Measurements from ENCODE around the gene DCUN1D3. TPM values are rescaled to one million over a fixed set of nuclear protein-coding genes. Genes with fewer than 3 reads are reported as not detected.

The DCUN1D3 gene
- total RNA-seq, 1 donor from 2014 or later, result 14.5 TPM

DNA sequence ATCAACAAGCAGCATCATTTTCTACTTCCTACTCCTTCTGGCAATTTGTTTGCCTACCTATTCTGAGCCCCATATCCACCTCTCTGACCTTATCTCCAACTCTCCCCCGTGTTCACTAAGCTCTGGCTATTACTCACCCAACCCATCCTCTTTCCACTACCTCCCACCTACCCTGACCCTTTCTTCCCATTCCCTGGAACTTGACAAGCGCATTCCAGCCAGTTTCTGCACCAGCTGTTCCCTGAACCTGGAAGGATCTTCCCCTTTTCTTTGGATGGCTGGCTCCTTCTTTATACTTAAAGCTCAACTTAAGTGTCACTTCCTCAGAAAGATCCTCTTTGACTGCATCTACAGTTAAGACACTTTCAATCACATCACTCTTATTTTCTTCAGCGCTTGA lies 2.2 kb downstream of the DCUN1D3 start:
- H3K4me1 Mint-ChIP-seq (ENCODE audit: low read depth), result peaks cover 55% of the 10 kb centered on the region
- H3K27ac Mint-ChIP-seq, result peak overlapping the region; percentile 57

DNA sequence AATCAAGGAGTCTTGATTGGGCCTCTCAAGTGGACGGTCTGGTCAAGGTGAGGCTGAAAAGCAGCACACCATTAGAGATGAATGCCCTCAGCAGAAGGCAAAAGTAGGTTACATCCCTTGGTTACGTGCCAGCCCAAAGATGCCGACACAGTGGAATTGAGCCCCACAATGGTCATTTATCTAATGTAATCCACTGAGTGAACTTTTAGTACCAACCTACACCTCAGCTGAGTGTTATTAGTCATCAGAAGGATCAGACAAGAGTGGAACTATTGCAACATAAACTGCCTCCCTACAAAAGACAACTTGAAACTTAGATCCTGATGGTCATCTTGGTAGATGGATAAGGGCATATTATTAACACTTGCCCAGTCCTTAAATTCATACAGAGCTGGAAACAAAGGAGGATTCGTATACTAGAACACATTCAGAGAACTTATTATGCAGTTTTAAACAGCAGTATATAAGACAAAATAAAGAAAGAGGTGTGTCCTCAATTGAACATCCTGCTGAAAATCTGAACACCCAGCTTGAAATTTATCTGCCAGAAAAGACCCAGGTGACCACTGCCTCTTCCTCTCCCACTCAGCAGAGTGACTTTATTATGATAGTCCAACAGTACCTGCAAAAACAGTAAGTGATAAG lies 2.8 kb downstream of the DCUN1D3 start:
- Mint-ChIP-seq H3K4me3 (peak overlapping the region; percentile 90), H3K4me1 (ENCODE audit: low read depth) (peaks cover 50% of the 10 kb centered on the region), H3K9me3 (no peaks in the 10 kb centered on the region), H3K27ac (peak overlapping the region; percentile 57), H3K36me3 (ENCODE audit: low read depth) (peaks cover 37% of the 10 kb centered on the region), H3K27me3 (ENCODE audit: insufficient read depth) (no peaks in the 10 kb centered on the region)
- no peak for DNase-seq (ENCODE audit: low spot score)
- intact Hi-C loops (cut with micrococcal nuclease), result no loop called here

More for the DNA sequence above, 2.2 kb downstream of the DCUN1D3 start:
- intact Hi-C loops (cut with micrococcal nuclease), result no loop called here
- H3K36me3 Mint-ChIP-seq (ENCODE audit: low read depth), result peaks cover 39% of the 10 kb centered on the region
- no peaks in the 10 kb centered on the region for H3K27me3 Mint-ChIP-seq (ENCODE audit: insufficient read depth)
- H3K4me3 Mint-ChIP-seq, result peak overlapping the region; percentile 90
- no peak for DNase-seq (ENCODE audit: low spot score)
- H3K9me3 Mint-ChIP-seq, result no peaks in the 10 kb centered on the region

- H3K27ac Mint-ChIP-seq, result no peak overlapping the region
- H3K36me3 Mint-ChIP-seq (ENCODE audit: low read depth), result peaks cover 46% of the 10 kb centered on the region
- peaks cover 39% of the 10 kb centered on the region for H3K4me1 Mint-ChIP-seq (ENCODE audit: low read depth)
- no peak overlapping the region for H3K4me3 Mint-ChIP-seq
- no peak for DNase-seq (ENCODE audit: low spot score)
- H3K27me3 Mint-ChIP-seq (ENCODE audit: insufficient read depth), result no peaks in the 10 kb centered on the region
- no peaks in the 10 kb centered on the region for H3K9me3 Mint-ChIP-seq
- intact Hi-C loops (cut with micrococcal nuclease), result no loop called here
Measured at GRCh38 chr16:20894388-20894787, 5.8 kb downstream of the DCUN1D3 start.

DNA sequence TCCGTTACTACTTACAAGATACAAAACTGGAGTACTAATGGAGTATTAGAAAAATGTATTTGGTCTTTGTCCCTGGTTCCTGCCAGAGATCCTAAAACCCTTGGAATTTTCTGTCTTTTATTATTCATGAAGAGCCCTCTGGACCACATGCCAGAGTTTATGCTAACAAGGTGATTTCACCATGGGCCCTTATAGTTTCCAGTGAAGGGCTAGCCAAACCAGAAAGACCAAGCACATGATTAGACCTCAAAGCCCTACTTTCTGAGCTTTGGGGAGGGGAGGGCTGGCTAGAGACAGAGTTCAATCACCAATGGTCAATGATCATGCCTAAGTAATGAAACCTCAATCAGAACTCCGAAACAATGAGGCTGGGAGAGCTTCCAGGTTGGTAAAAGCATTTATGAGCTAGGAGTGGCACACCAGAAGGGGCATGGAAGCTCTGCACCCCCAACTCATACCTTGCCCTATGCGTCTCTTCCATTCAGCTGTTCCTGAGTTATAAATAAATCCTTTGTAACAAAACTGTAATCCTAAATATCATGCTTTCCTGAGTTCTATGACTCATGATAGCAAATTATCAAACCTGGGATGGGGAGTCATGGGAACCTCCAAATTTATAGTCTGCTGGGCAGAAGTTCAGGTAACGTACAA lies 10.4 kb downstream of the DCUN1D3 start:
- DNase-seq (ENCODE audit: low spot score), result no peak
- Mint-ChIP-seq H3K9me3 (no peaks in the 10 kb centered on the region), H3K27ac (no peak overlapping the region), H3K4me1 (ENCODE audit: low read depth) (peaks cover 13% of the 10 kb centered on the region), H3K27me3 (ENCODE audit: insufficient read depth) (no peaks in the 10 kb centered on the region), H3K36me3 (ENCODE audit: low read depth) (peaks cover 37% of the 10 kb centered on the region), H3K4me3 (no peak overlapping the region)
- intact Hi-C loops (cut with micrococcal nuclease), result no loop called here

DNA sequence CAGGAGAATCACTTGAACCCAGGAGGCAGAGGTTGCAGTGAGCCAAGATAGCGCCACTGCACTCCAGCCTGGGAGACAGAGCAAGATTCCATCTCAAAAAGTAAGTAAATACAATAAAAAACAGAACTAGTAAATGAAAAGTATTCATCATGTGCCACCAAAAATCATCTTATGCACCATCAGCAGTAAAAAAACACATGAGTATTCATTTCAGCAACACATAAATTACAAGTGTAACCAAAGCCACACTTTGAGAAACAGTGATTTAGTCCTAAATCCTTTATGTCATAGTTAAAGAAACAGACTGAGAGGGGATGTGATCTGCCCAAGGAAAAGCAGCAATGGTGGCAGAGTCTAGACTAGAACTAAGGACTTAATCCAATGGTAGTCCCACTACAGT lies 13.0 kb downstream of the DCUN1D3 start:
- Mint-ChIP-seq H3K36me3 (ENCODE audit: low read depth) (peaks cover 33% of the 10 kb centered on the region), H3K27ac (no peak overlapping the region)

DNA sequence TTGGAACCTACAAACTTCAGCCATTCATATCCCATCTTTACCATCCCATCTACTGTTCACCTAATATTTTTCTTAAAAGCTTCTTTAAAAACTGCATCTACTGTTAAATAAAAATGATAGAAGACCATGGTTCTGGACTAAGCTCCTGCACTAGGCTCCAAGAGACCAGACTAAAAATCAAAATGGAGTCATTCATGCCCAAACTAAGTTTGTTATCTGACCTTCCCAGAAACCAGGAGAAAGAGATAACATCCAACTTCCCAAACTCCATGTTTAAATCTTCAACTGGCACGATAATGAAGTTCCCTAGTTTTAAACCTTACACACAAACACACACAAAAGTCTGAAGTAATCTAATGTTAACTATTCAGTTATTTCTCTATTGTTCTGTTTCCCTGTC lies 13.8 kb downstream of the DCUN1D3 start:
- Mint-ChIP-seq H3K9me3 (no peaks in the 10 kb centered on the region), H3K36me3 (ENCODE audit: low read depth) (peaks cover 26% of the 10 kb centered on the region), H3K4me3 (no peak overlapping the region), H3K27me3 (ENCODE audit: insufficient read depth) (no peaks in the 10 kb centered on the region), H3K4me1 (ENCODE audit: low read depth) (peaks cover 31% of the 10 kb centered on the region), H3K27ac (no peak overlapping the region)
- no peak for DNase-seq (ENCODE audit: low spot score)
- intact Hi-C loops (cut with micrococcal nuclease), result no loop called here

More for the DNA sequence above, 13.0 kb downstream of the DCUN1D3 start:
- Mint-ChIP-seq H3K9me3 (no peaks in the 10 kb centered on the region), H3K27me3 (ENCODE audit: insufficient read depth) (no peaks in the 10 kb centered on the region), H3K4me3 (no peak overlapping the region), H3K4me1 (ENCODE audit: low read depth) (peaks cover 31% of the 10 kb centered on the region)
- no peak for DNase-seq (ENCODE audit: low spot score)
- intact Hi-C loops (cut with micrococcal nuclease), result no loop called here

DNA sequence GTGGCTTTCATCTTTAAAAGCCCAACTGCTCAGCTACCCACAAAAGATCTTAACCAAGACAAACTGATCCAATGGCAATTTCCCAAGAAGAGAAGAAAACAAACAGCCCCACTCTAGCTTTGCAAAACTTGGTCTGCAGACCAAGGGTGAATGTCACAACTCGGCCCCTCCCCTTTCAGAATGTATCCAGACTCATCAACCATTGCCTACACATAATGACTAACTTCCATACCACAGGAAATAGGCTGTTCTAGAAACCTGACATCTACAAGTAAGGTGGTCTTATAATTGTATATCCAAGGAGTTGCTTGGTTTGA lies 16.0 kb downstream of the DCUN1D3 start:
- Mint-ChIP-seq H3K4me1 (ENCODE audit: low read depth) (peaks cover 38% of the 10 kb centered on the region), H3K27ac (peak overlapping the region; percentile 45), H3K36me3 (ENCODE audit: low read depth) (peaks cover 16% of the 10 kb centered on the region), H3K4me3 (no peak overlapping the region), H3K27me3 (ENCODE audit: insufficient read depth) (no peaks in the 10 kb centered on the region), H3K9me3 (no peaks in the 10 kb centered on the region)
- DNase-seq (ENCODE audit: low spot score), result no peak
- intact Hi-C loops (cut with micrococcal nuclease), result loop anchor here (1.0 kb wide), 2 partner anchors 10 to 15 kb away; no protein-coding TSS in a partner anchor

DNA sequence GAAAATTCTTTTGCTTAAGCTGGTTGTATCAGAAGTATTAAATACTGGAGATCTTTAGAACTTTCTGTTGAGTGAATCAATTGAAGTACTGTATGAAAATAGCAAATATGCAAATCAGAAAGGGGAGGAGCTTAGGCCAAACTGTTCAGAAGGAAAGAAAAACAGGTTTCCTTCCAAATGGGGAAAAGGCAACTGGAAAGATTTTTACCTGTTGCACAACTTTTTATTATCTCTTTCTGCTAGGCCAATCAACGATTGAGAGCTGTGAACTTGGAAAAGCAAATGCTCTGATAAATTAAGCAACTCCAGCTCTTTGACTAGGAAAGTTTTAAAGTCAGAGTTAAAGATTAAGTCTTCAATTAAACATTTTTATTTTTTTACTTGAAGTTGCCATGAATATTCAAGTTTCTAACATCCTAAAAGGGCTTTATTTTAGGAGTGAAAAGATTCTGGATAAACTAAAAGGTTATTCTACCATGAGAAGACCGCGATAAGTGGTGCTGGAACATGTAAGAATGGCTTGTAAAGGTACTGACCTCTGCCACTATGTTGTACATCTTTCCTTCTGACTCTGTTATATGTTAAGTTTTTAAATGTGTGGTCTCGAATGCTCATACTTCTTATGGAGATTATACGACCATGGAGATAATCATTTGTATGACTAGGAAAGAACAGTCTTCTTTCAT lies 16.5 kb downstream of the DCUN1D3 start:
- intact Hi-C loops (cut with micrococcal nuclease), result loop anchor here (1.0 kb wide), 2 partner anchors 9 to 16 kb away; no protein-coding TSS in a partner anchor
- H3K4me3 Mint-ChIP-seq, result no peak overlapping the region

GRCh38 chr16:20881503-20881878 lies 18.7 kb downstream of the DCUN1D3 start:
- H3K4me3 Mint-ChIP-seq, result no peak overlapping the region
- no peaks in the 10 kb centered on the region for H3K27me3 Mint-ChIP-seq (ENCODE audit: insufficient read depth)
- DNase-seq (ENCODE audit: low spot score), result no peak
- peaks cover 24% of the 10 kb centered on the region for H3K36me3 Mint-ChIP-seq (ENCODE audit: low read depth)
- no peaks in the 10 kb centered on the region for H3K9me3 Mint-ChIP-seq
- intact Hi-C loops (cut with micrococcal nuclease), result no loop called here
- H3K4me1 Mint-ChIP-seq (ENCODE audit: low read depth), result peaks cover 50% of the 10 kb centered on the region
- H3K27ac Mint-ChIP-seq, result no peak overlapping the region

More for the DNA sequence above, 16.5 kb downstream of the DCUN1D3 start:
- H3K27ac Mint-ChIP-seq, result peak overlapping the region; percentile 45
- H3K27me3 Mint-ChIP-seq (ENCODE audit: insufficient read depth), result no peaks in the 10 kb centered on the region
- H3K36me3 Mint-ChIP-seq (ENCODE audit: low read depth), result peaks cover 16% of the 10 kb centered on the region
- H3K9me3 Mint-ChIP-seq, result no peaks in the 10 kb centered on the region
- H3K4me1 Mint-ChIP-seq (ENCODE audit: low read depth), result peaks cover 43% of the 10 kb centered on the region
- no peak for DNase-seq (ENCODE audit: low spot score)

GRCh38 chr16:20880867-20881502 lies 19.2 kb downstream of the DCUN1D3 start:
- Mint-ChIP-seq H3K36me3 (ENCODE audit: low read depth) (peaks cover 26% of the 10 kb centered on the region), H3K27ac (no peak overlapping the region), H3K9me3 (no peaks in the 10 kb centered on the region), H3K4me1 (ENCODE audit: low read depth) (peaks cover 51% of the 10 kb centered on the region), H3K4me3 (no peak overlapping the region), H3K27me3 (ENCODE audit: insufficient read depth) (no peaks in the 10 kb centered on the region)
- no peak for DNase-seq (ENCODE audit: low spot score)
- intact Hi-C loops (cut with micrococcal nuclease), result no loop called here

- intact Hi-C loops (cut with micrococcal nuclease), result no loop called here
- Mint-ChIP-seq H3K27ac (peak overlapping the region; percentile 50), H3K4me3 (no peak overlapping the region), H3K4me1 (ENCODE audit: low read depth) (peaks cover 62% of the 10 kb centered on the region), H3K27me3 (ENCODE audit: insufficient read depth) (peaks cover 2% of the 10 kb centered on the region), H3K9me3 (no peaks in the 10 kb centered on the region), H3K36me3 (ENCODE audit: low read depth) (peaks cover 27% of the 10 kb centered on the region)
- no peak for DNase-seq (ENCODE audit: low spot score)
Measured at GRCh38 chr16:20879175-20880040, 20.8 kb downstream of the DCUN1D3 start.

DNA sequence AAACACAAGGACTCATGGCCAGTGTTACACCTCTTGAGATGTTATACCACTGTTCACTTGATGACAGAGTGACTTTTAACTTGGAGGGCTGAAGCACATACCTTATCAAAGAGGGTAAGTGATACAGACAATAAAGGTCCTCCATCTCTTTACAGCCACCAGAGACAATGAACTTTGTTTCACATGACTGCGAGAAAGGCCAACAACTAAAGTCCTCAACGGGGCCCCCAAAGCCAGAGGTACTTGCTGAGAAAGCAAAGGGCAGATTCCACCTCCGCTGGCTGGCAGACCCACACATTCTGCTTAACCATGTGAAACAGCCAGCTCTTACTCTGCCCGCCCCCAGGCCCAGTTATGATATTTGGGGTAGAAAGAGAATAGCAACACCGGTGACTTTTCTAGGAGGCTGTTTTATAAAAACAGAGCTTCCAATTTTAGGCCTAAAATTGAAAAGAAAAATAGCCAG lies 21.4 kb downstream of the DCUN1D3 start:
- Mint-ChIP-seq H3K9me3 (no peaks in the 10 kb centered on the region), H3K27ac (peak overlapping the region; percentile 23), H3K36me3 (ENCODE audit: low read depth) (peaks cover 22% of the 10 kb centered on the region), H3K27me3 (ENCODE audit: insufficient read depth) (peaks cover 2% of the 10 kb centered on the region), H3K4me1 (ENCODE audit: low read depth) (peaks cover 62% of the 10 kb centered on the region), H3K4me3 (peak overlapping the region; percentile 22)
- DNase-seq (ENCODE audit: low spot score), result no peak
- intact Hi-C loops (cut with micrococcal nuclease), result no loop called here

Measured in activated T-helper 1 cell treated with anti-CD3 and anti-CD28 coated beads, Interleukin-12 subunit alpha, Interleukin-12 subunit beta, Interleukin-2, Interleukin-4 antibody, amounts not matched to agents 30 ng/mL and 10 ng/mL and 1 ng/mL, durations not matched to agents 14 hours and 24 hours and 36 hours (primary cell).